GM04503 (cell line): ENCODE measurements around the gene KRT9.
"Not testable (repeated sequence)": the region's sequence is repeated elsewhere in the genome, so short reads cannot be mapped to it uniquely, and the experiment has no call there.

Experiments
- DNase-seq: peaks from one replicate; pipeline ENCODE4 v3.0.0-alpha.2; 2012; ENCODE audit warnings: low read depth

KRT9 gene

GRCh38 chr17:41578971-41579370 lies 7.1 kb upstream of the KRT9 start:
- DNase-seq = no peak

GRCh38 chr17:41578538-41578937 lies 6.7 kb upstream of the KRT9 start:
- DNase-seq = no peak

GRCh38 chr17:41576740-41577139 lies 4.9 kb upstream of the KRT9 start:
- DNase-seq = not testable (repeated sequence)

- DNase-seq = no peak
These were observed 3.5 kb upstream of the KRT9 start for GRCh38 chr17:41575336-41575735.

GRCh38 chr17:41567317-41567716 lies 4.5 kb downstream of the KRT9 start:
- DNase-seq = no peak

- DNase-seq = no peak
These were observed 6.5 kb downstream of the KRT9 start for GRCh38 chr17:41565338-41565737.

GRCh38 chr17:41563607-41564170 lies 8.2 kb downstream of the KRT9 start:
- DNase-seq = no peak

- DNase-seq = no peak
These were observed 10.3 kb downstream of the KRT9 start for GRCh38 chr17:41561554-41561953.

- DNase-seq = no peak
These were observed 12.3 kb downstream of the KRT9 start for GRCh38 chr17:41559548-41559947.

- DNase-seq = no peak
These were observed 14.9 kb downstream of the KRT9 start for GRCh38 chr17:41556931-41557330.

- DNase-seq = no peak
These were observed 15.6 kb downstream of the KRT9 start for GRCh38 chr17:41556306-41556705.

GRCh38 chr17:41555105-41555887 lies 16.6 kb downstream of the KRT9 start:
- DNase-seq = no peak

- no peak for DNase-seq
These were observed 17.7 kb downstream of the KRT9 start for GRCh38 chr17:41553987-41554680.

- DNase-seq = no peak
These were observed 18.7 kb downstream of the KRT9 start for GRCh38 chr17:41553176-41553575.

GRCh38 chr17:41552455-41552854 lies 19.4 kb downstream of the KRT9 start:
- DNase-seq = no peak

GRCh38 chr17:41551365-41551764 lies 20.5 kb downstream of the KRT9 start:
- DNase-seq = no peak

- no peak for DNase-seq
These were observed 22.2 kb downstream of the KRT9 start for GRCh38 chr17:41549596-41550039.

GRCh38 chr17:41548844-41549595 lies 22.8 kb downstream of the KRT9 start:
- peak; percentile 35 for DNase-seq

GRCh38 chr17:41547921-41548843 lies 23.7 kb downstream of the KRT9 start:
- peak; percentile 93 for DNase-seq

GRCh38 chr17:41547378-41547841 lies 24.4 kb downstream of the KRT9 start:
- no peak for DNase-seq

GRCh38 chr17:41546819-41547218 lies 25.0 kb downstream of the KRT9 start:
- DNase-seq = no peak
